ENCODE results near the gene LYRM9.

LYRM9 gene

GRCh38 chr17:27892866-27893769 lies at the start of gene LYRM9:
Gene LYRM9, minus strand, starts transcription at chr17:27893365. Its CDS starts 10,671 bp downstream, at chr17:27882694.
- Histone ChIP-seq H2AFZ (ENCODE audit: low read depth, low read length) (peak within 1 kb of the TSS; percentile 69), H3K36me3 (ENCODE audit: insufficient read depth, low read length) (no peaks in the 10 kb centered on the region), H3K4me3 (ENCODE audit: low read length) (peak within 1 kb of the TSS; percentile 66), H3K9me3 (ENCODE audit: low read length) (no peaks in the 10 kb centered on the region), H3K27me3 (ENCODE audit: insufficient read depth, low read length) (no peaks in the 10 kb centered on the region), H3K4me1 (ENCODE audit: insufficient read depth, low read length) (peaks cover 43% of the 10 kb centered on the region)

- peaks cover 8% of the 10 kb centered on the region for H3K27me3 ChIP-seq (ENCODE audit: insufficient read depth, low read length)
- no peaks in the 10 kb centered on the region for H3K4me1 ChIP-seq (ENCODE audit: insufficient read depth, low read length)
- H3K9me3 ChIP-seq (ENCODE audit: low read length) = no peaks in the 10 kb centered on the region
- H3K36me3 ChIP-seq (ENCODE audit: insufficient read depth, low read length) = no peaks in the 10 kb centered on the region
- H2AFZ ChIP-seq (ENCODE audit: low read depth, low read length) = no peak overlapping the region
- no peak overlapping the region for H3K4me3 ChIP-seq (ENCODE audit: low read length)
Measured at GRCh38 chr17:27940503-27941428, 47.6 kb upstream of the LYRM9 start.

- no peak overlapping the region for H2AFZ ChIP-seq (ENCODE audit: low read depth, low read length)
- H3K4me1 ChIP-seq (ENCODE audit: insufficient read depth, low read length) = no peaks in the 10 kb centered on the region
- H3K4me3 ChIP-seq (ENCODE audit: low read length) = no peak overlapping the region
- no peaks in the 10 kb centered on the region for H3K9me3 ChIP-seq (ENCODE audit: low read length)
- H3K27me3 ChIP-seq (ENCODE audit: insufficient read depth, low read length) = peaks cover 6% of the 10 kb centered on the region
- no peaks in the 10 kb centered on the region for H3K36me3 ChIP-seq (ENCODE audit: insufficient read depth, low read length)
Measured at GRCh38 chr17:27939474-27940465, 46.6 kb upstream of the LYRM9 start.

- no peak overlapping the region for H3K4me3 ChIP-seq (ENCODE audit: low read length)
- H3K4me1 ChIP-seq (ENCODE audit: insufficient read depth, low read length) = no peaks in the 10 kb centered on the region
- H3K36me3 ChIP-seq (ENCODE audit: insufficient read depth, low read length) = no peaks in the 10 kb centered on the region
- no peaks in the 10 kb centered on the region for H3K9me3 ChIP-seq (ENCODE audit: low read length)
- H3K27me3 ChIP-seq (ENCODE audit: insufficient read depth, low read length) = no peaks in the 10 kb centered on the region
- no peak overlapping the region for H2AFZ ChIP-seq (ENCODE audit: low read depth, low read length)
Measured at GRCh38 chr17:27938864-27939263, 45.7 kb upstream of the LYRM9 start.

GRCh38 chr17:27938241-27938640 lies 45.1 kb upstream of the LYRM9 start:
- Histone ChIP-seq H3K4me1 (ENCODE audit: insufficient read depth, low read length) (no peaks in the 10 kb centered on the region), H3K4me3 (ENCODE audit: low read length) (no peak overlapping the region), H3K9me3 (ENCODE audit: low read length) (no peaks in the 10 kb centered on the region), H3K27me3 (ENCODE audit: insufficient read depth, low read length) (peaks cover under 1% of the 10 kb centered on the region), H3K36me3 (ENCODE audit: insufficient read depth, low read length) (no peaks in the 10 kb centered on the region), H2AFZ (ENCODE audit: low read depth, low read length) (no peak overlapping the region)

- Histone ChIP-seq H3K4me1 (ENCODE audit: insufficient read depth, low read length) (no peaks in the 10 kb centered on the region), H3K27me3 (ENCODE audit: insufficient read depth, low read length) (peaks cover 2% of the 10 kb centered on the region), H2AFZ (ENCODE audit: low read depth, low read length) (no peak overlapping the region), H3K4me3 (ENCODE audit: low read length) (no peak overlapping the region), H3K9me3 (ENCODE audit: low read length) (no peaks in the 10 kb centered on the region), H3K36me3 (ENCODE audit: insufficient read depth, low read length) (no peaks in the 10 kb centered on the region)
Measured at GRCh38 chr17:27937025-27937546, 43.9 kb upstream of the LYRM9 start.

- Histone ChIP-seq H2AFZ (ENCODE audit: low read depth, low read length) (no peak overlapping the region), H3K4me1 (ENCODE audit: insufficient read depth, low read length) (no peaks in the 10 kb centered on the region), H3K27me3 (ENCODE audit: insufficient read depth, low read length) (peaks cover 2% of the 10 kb centered on the region), H3K36me3 (ENCODE audit: insufficient read depth, low read length) (no peaks in the 10 kb centered on the region), H3K4me3 (ENCODE audit: low read length) (no peak overlapping the region), H3K9me3 (ENCODE audit: low read length) (no peaks in the 10 kb centered on the region)
Measured at GRCh38 chr17:27930000-27930399, 36.8 kb upstream of the LYRM9 start.

GRCh38 chr17:27928587-27928986 lies 35.4 kb upstream of the LYRM9 start:
- Histone ChIP-seq H2AFZ (ENCODE audit: low read depth, low read length) (no peak overlapping the region), H3K36me3 (ENCODE audit: insufficient read depth, low read length) (no peaks in the 10 kb centered on the region), H3K4me1 (ENCODE audit: insufficient read depth, low read length) (no peaks in the 10 kb centered on the region), H3K9me3 (ENCODE audit: low read length) (no peaks in the 10 kb centered on the region), H3K4me3 (ENCODE audit: low read length) (no peak overlapping the region), H3K27me3 (ENCODE audit: insufficient read depth, low read length) (peaks cover 2% of the 10 kb centered on the region)

- H3K4me1 ChIP-seq (ENCODE audit: insufficient read depth, low read length) = no peaks in the 10 kb centered on the region
- H3K9me3 ChIP-seq (ENCODE audit: low read length) = no peaks in the 10 kb centered on the region
- H2AFZ ChIP-seq (ENCODE audit: low read depth, low read length) = no peak overlapping the region
- no peaks in the 10 kb centered on the region for H3K27me3 ChIP-seq (ENCODE audit: insufficient read depth, low read length)
- no peaks in the 10 kb centered on the region for H3K36me3 ChIP-seq (ENCODE audit: insufficient read depth, low read length)
- H3K4me3 ChIP-seq (ENCODE audit: low read length) = no peak overlapping the region
Measured at GRCh38 chr17:27927781-27928180, 34.6 kb upstream of the LYRM9 start.

- Histone ChIP-seq H3K4me1 (ENCODE audit: insufficient read depth, low read length) (no peaks in the 10 kb centered on the region), H3K4me3 (ENCODE audit: low read length) (no peak overlapping the region), H3K36me3 (ENCODE audit: insufficient read depth, low read length) (no peaks in the 10 kb centered on the region), H3K27me3 (ENCODE audit: insufficient read depth, low read length) (no peaks in the 10 kb centered on the region), H2AFZ (ENCODE audit: low read depth, low read length) (no peak overlapping the region), H3K9me3 (ENCODE audit: low read length) (no peaks in the 10 kb centered on the region)
Measured at GRCh38 chr17:27921599-27921998, 28.4 kb upstream of the LYRM9 start.

GRCh38 chr17:27921077-27921476 lies 27.9 kb upstream of the LYRM9 start:
- Histone ChIP-seq H3K36me3 (ENCODE audit: insufficient read depth, low read length) (no peaks in the 10 kb centered on the region), H3K27me3 (ENCODE audit: insufficient read depth, low read length) (no peaks in the 10 kb centered on the region), H3K9me3 (ENCODE audit: low read length) (no peaks in the 10 kb centered on the region), H3K4me3 (ENCODE audit: low read length) (no peak overlapping the region), H3K4me1 (ENCODE audit: insufficient read depth, low read length) (peaks cover 1% of the 10 kb centered on the region), H2AFZ (ENCODE audit: low read depth, low read length) (no peak overlapping the region)

GRCh38 chr17:27920569-27920968 lies 27.4 kb upstream of the LYRM9 start:
- Histone ChIP-seq H2AFZ (ENCODE audit: low read depth, low read length) (no peak overlapping the region), H3K4me3 (ENCODE audit: low read length) (no peak overlapping the region), H3K9me3 (ENCODE audit: low read length) (no peaks in the 10 kb centered on the region), H3K27me3 (ENCODE audit: insufficient read depth, low read length) (no peaks in the 10 kb centered on the region), H3K36me3 (ENCODE audit: insufficient read depth, low read length) (no peaks in the 10 kb centered on the region), H3K4me1 (ENCODE audit: insufficient read depth, low read length) (peaks cover 6% of the 10 kb centered on the region)
